Liver (tissue), 9 donors: Measurements from ENCODE around the gene SIL1. TPM values are rescaled to one million over a fixed set of nuclear protein-coding genes. Genes with fewer than 3 reads are reported as not detected.

Experiments used
- DNase-seq: peaks from one replicate; pipeline ENCODE4 v3.0.0-alpha.2; 2017; ENCODE audit warnings: low spot score
- H3K27ac ChIP-seq, 2 donors: one replicate each; pipeline ENCODE4 v1.7.0; 2013; ENCODE audit warnings: inconsistent platforms in 2 of 2, low read length in 2 of 2, control low read depth in 1 of 2, low read depth in 1 of 2, mild to moderate bottlenecking in 1 of 2
- H3K27me3 ChIP-seq, 4 donors: one replicate each; pipeline versions ENCODE4 v1.6.1 to v1.7.0; 2013; ENCODE audit warnings: low read length in 3 of 4, inconsistent platforms in 1 of 4, mild to moderate bottlenecking in 1 of 4, moderate library complexity in 1 of 4; ENCODE audit not compliant: control insufficient read depth in 4 of 4, insufficient read depth in 4 of 4
- H3K36me3 ChIP-seq, 4 donors: one replicate each; pipeline versions ENCODE4 v1.6.1 to v1.7.0; 2013; ENCODE audit warnings: low read length in 3 of 4, mild to moderate bottlenecking in 3 of 4, low read depth in 1 of 4, moderate library complexity in 1 of 4; ENCODE audit not compliant: control insufficient read depth in 4 of 4, insufficient read depth in 3 of 4
- H3K4me1 ChIP-seq, 4 donors: one replicate each; pipeline versions ENCODE4 v1.6.1 to v1.7.0; 2013; ENCODE audit warnings: low read length in 3 of 4, mild to moderate bottlenecking in 3 of 4, moderate library complexity in 1 of 4; ENCODE audit not compliant: control insufficient read depth in 4 of 4, insufficient read depth in 4 of 4
- H3K4me3 ChIP-seq, 3 donors: one replicate each; pipeline versions ENCODE4 v1.6.1 to v1.7.0; 2013; ENCODE audit warnings: low read length in 3 of 3, control low read depth in 1 of 3, low read depth in 1 of 3, mild to moderate bottlenecking in 1 of 3
- H3K9ac ChIP-seq, 2 donors: one replicate each; pipeline ENCODE4 v1.7.0; 2013; ENCODE audit warnings: low read length in 2 of 2, mild to moderate bottlenecking in 2 of 2, moderate library complexity in 2 of 2, control low read depth in 1 of 2, low read depth in 1 of 2
- H3K9me3 ChIP-seq, 4 donors: one replicate each; pipeline versions ENCODE4 v1.6.1 to v1.7.0; 2013; ENCODE audit warnings: low read length in 3 of 4; ENCODE audit not compliant: control insufficient read depth in 4 of 4
- EGR1 ChIP-seq, 2 donors: IDR thresholded peaks; 2 replicates each; pipeline ENCODE4 v1.6.1; 2016 to 2018; ENCODE audit warnings: antibody characterized with exemption in 2 of 2, low read depth in 2 of 2
- FOXA1 ChIP-seq: IDR thresholded peaks from 2 replicates; pipeline ENCODE4 v1.6.1; 2016; ENCODE audit warnings: antibody characterized with exemption
- FOXA2 ChIP-seq: IDR thresholded peaks from 2 replicates; pipeline ENCODE4 v1.6.1; 2016; ENCODE audit warnings: antibody characterized with exemption
- GABPA ChIP-seq, 2 donors: IDR thresholded peaks in 1 of 2; conservative IDR thresholded peaks in 1 of 2; 2 replicates each; pipeline ENCODE4 v1.6.1; 2016; ENCODE audit warnings: antibody characterized with exemption in 2 of 2, mild to moderate bottlenecking in 1 of 2, moderate library complexity in 1 of 2
- HNF4A ChIP-seq, 2 donors: conservative IDR thresholded peaks; 2 replicates each; pipeline ENCODE4 v1.6.1; 2016; ENCODE audit warnings: antibody characterized with exemption in 2 of 2, mild to moderate bottlenecking in 2 of 2
- JUND ChIP-seq, 2 donors: IDR thresholded peaks; 2 replicates each; pipeline ENCODE4 v1.6.1; 2016; ENCODE audit warnings: antibody characterized with exemption in 2 of 2
- NR2F2 ChIP-seq: IDR thresholded peaks from 2 replicates; pipeline ENCODE4 v1.6.1; 2016; ENCODE audit warnings: antibody characterized with exemption
- RAD21 ChIP-seq, 2 donors: IDR thresholded peaks; 2 replicates each; pipeline ENCODE4 v1.6.1; 2016; ENCODE audit warnings: antibody characterized with exemption in 2 of 2, mild to moderate bottlenecking in 2 of 2
- RXRA ChIP-seq, 2 donors: IDR thresholded peaks; 2 replicates each; pipeline ENCODE4 v1.6.1; 2017 to 2018; ENCODE audit warnings: antibody characterized with exemption in 2 of 2, mild to moderate bottlenecking in 1 of 2
- SP1 ChIP-seq: IDR thresholded peaks from 2 replicates; pipeline ENCODE4 v1.6.1; 2018; ENCODE audit warnings: antibody characterized with exemption, mild to moderate bottlenecking
- TAF1 ChIP-seq: conservative IDR thresholded peaks from 2 replicates; pipeline ENCODE4 v1.6.1; 2016; ENCODE audit warnings: antibody characterized with exemption, mild to moderate bottlenecking
- YY1 ChIP-seq: IDR thresholded peaks from 2 replicates; pipeline ENCODE4 v1.6.1; 2016; ENCODE audit warnings: antibody characterized with exemption, mild to moderate bottlenecking
- WGBS: extraction: QIAGEN DNeasy Blood & Tissue Kit; methylation state at CpG from one replicate; pipeline ENCODE4 v1.1.7; 2013; 5-methylcytosine and 5-hydroxymethylcytosine counted together
- polyA plus RNA-seq, 2 donors: library from polyadenylated mRNA; stranded (reverse) in 1 of 2; unstranded in 1 of 2; fragments of 200-250 nt in 1 of 2; fragments of >200 nt in 1 of 2; fragmentation: Nextera tagmentation in 1 of 2; extraction: Ambion mirVana in 1 of 2; gene quantifications; one replicate each; pipeline versions ENCODE4 v1.2.1 to v1.2.3, GENCODE V29; 2013 to 2015
- total RNA-seq, 2 donors: library from RNA; depleted of rRNA; stranded (reverse); fragments of >200 nt; gene quantifications; one replicate each; pipeline ENCODE4 v1.2.3, GENCODE V29; 2014
- TF ChIP-seq, protein P1 (sequence below): IDR thresholded peaks from 2 replicates; pipeline ENCODE4 v1.6.1; 2016; ENCODE audit warnings: antibody characterized with exemption
- TF ChIP-seq, protein P2 (sequence below): fragments of 150-350 bp; IDR thresholded peaks from 2 replicates; pipeline ENCODE4 v1.5.1; 2017; ENCODE audit warnings: improper control_type of control experiment, low read depth, low read length; ENCODE audit not compliant: missing input control
- TF ChIP-seq, protein P3 (sequence below): IDR thresholded peaks from 2 replicates; pipeline ENCODE4 v1.6.1; 2016; ENCODE audit warnings: antibody characterized with exemption, mild to moderate bottlenecking
- donor health status: healthy.
- donor health status: healthy.
- donor health status: healthy.
- donor health status: healthy.
- donor health status: healthy.

Gene SIL1
- total and polyA plus RNA-seq, 4 donors = 38.1 to 95.1 (median 76.2) TPM

DNA sequence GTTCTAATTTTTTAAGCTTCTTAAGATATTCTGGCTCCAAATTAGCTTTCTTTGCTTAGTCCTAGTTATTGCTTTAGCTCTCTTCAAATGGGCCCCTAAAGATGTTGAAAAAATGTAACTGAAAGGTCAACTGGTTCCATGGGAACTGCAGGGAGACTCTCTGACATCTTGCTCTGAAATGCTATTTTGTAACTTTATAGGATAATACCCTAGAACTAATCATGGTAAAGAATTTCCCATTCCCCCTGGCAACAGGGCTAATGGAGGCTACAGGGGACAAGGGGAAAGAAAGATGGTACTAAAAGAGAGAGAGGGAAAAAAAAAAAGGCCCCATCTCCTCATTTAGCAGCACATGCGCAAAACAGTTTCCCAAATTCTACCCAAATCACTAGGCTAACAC lies 39.4 kb downstream of the SIL1 start:
- DNase-seq = no peak
- Histone ChIP-seq H3K4me1 (no peaks in the 10 kb centered on the region), H3K27me3 (no peaks in the 10 kb centered on the region), H3K27ac (no peak overlapping the region), H3K9me3 (no peaks in the 10 kb centered on the region), H3K36me3 (no peaks in the 10 kb centered on the region), H3K9ac (no peak overlapping the region), H3K4me3 (no peak overlapping the region)
- 98% methylated on average over 1 of the region's 1 CpG for WGBS
- no peak for TF ChIP-seq JUND (IDR thresholded peaks at IDR 0.05)
- no peak for TF ChIP-seq HNF4A (conservative IDR thresholded peaks at IDR 0.05)
- TF ChIP-seq EGR1 (IDR thresholded peaks at IDR 0.05; ENCODE audit: low read depth in 2 of 2) = no peak
- no peak for TF ChIP-seq RAD21 (IDR thresholded peaks at IDR 0.05)
- no peak for TF ChIP-seq RXRA (IDR thresholded peaks at IDR 0.05)
- no peak for TF ChIP-seq NR2F2
- TF ChIP-seq, protein P1, sequence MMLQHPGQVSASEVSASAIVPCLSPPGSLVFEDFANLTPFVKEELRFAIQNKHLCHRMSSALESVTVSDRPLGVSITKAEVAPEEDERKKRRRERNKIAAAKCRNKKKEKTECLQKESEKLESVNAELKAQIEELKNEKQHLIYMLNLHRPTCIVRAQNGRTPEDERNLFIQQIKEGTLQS = no peak
- no peak for TF ChIP-seq SP1
- TF ChIP-seq, protein P2, sequence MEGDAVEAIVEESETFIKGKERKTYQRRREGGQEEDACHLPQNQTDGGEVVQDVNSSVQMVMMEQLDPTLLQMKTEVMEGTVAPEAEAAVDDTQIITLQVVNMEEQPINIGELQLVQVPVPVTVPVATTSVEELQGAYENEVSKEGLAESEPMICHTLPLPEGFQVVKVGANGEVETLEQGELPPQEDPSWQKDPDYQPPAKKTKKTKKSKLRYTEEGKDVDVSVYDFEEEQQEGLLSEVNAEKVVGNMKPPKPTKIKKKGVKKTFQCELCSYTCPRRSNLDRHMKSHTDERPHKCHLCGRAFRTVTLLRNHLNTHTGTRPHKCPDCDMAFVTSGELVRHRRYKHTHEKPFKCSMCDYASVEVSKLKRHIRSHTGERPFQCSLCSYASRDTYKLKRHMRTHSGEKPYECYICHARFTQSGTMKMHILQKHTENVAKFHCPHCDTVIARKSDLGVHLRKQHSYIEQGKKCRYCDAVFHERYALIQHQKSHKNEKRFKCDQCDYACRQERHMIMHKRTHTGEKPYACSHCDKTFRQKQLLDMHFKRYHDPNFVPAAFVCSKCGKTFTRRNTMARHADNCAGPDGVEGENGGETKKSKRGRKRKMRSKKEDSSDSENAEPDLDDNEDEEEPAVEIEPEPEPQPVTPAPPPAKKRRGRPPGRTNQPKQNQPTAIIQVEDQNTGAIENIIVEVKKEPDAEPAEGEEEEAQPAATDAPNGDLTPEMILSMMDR = no peak
- TF ChIP-seq FOXA2 = no peak
- TF ChIP-seq FOXA1 = no peak
- TF ChIP-seq TAF1 = no peak

DNA sequence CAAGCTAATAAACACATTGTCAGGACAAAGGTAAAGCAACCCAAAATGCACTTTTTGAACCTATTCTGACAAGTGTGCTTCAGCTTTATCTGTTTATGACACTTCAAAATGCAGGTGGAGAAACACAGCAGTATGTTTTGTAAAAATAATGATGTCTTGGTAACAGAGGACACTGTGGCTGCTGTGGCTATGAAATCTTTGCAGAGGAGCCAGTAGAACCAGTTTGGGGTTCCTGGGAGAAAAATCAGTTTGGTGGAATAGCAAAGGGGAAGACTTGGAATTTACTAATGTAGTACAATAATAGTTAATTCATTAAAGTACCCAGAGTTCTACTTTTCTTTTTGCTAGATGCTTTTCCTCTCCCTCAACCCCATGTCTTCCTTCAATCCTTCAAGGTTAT lies 40.6 kb downstream of the SIL1 start:
- no peak overlapping the region for H3K9ac ChIP-seq
- H3K36me3 ChIP-seq = no peaks in the 10 kb centered on the region
- H3K4me3 ChIP-seq = no peak overlapping the region
- H3K27me3 ChIP-seq = no peaks in the 10 kb centered on the region
- no peaks in the 10 kb centered on the region for H3K9me3 ChIP-seq
- H3K27ac ChIP-seq = no peak overlapping the region
- no peak for DNase-seq
- H3K4me1 ChIP-seq = no peaks in the 10 kb centered on the region
- no peak for TF ChIP-seq GABPA (IDR thresholded peaks at IDR 0.05 in 1 of 2, conservative IDR thresholded peaks at IDR 0.05 in 1 of 2)
- TF ChIP-seq, protein P2 = no peak
- no peak for TF ChIP-seq YY1
- TF ChIP-seq, protein P3, sequence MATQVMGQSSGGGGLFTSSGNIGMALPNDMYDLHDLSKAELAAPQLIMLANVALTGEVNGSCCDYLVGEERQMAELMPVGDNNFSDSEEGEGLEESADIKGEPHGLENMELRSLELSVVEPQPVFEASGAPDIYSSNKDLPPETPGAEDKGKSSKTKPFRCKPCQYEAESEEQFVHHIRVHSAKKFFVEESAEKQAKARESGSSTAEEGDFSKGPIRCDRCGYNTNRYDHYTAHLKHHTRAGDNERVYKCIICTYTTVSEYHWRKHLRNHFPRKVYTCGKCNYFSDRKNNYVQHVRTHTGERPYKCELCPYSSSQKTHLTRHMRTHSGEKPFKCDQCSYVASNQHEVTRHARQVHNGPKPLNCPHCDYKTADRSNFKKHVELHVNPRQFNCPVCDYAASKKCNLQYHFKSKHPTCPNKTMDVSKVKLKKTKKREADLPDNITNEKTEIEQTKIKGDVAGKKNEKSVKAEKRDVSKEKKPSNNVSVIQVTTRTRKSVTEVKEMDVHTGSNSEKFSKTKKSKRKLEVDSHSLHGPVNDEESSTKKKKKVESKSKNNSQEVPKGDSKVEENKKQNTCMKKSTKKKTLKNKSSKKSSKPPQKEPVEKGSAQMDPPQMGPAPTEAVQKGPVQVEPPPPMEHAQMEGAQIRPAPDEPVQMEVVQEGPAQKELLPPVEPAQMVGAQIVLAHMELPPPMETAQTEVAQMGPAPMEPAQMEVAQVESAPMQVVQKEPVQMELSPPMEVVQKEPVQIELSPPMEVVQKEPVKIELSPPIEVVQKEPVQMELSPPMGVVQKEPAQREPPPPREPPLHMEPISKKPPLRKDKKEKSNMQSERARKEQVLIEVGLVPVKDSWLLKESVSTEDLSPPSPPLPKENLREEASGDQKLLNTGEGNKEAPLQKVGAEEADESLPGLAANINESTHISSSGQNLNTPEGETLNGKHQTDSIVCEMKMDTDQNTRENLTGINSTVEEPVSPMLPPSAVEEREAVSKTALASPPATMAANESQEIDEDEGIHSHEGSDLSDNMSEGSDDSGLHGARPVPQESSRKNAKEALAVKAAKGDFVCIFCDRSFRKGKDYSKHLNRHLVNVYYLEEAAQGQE = no peak
- no peak for TF ChIP-seq RAD21 (IDR thresholded peaks at IDR 0.05)
- TF ChIP-seq NR2F2 = no peak
- no peak for TF ChIP-seq FOXA2
- TF ChIP-seq JUND (IDR thresholded peaks at IDR 0.05) = no peak
- TF ChIP-seq, protein P1 = no peak
